OCI-LY3 (cell line): ENCODE data around the gene RBBP8NL.

Experiments
- EZH2phosphoT487 ChIP-seq: fragments of 200-600 bp; shearing (Covaris generic); IDR thresholded peaks from 2 replicates; pipeline ENCODE4 v1.6.1; 2018; ENCODE audit warnings: antibody characterized with exemption, mixed run types, low read depth
- TF ChIP-seq, protein P1 (sequence below): fragments of 200-600, 300-600 bp; sonication (generic); IDR thresholded peaks from 2 replicates; pipeline ENCODE4 v1.5.1; 2014; ENCODE audit warnings: antibody characterized with exemption, low read length, low read depth

DNA sequence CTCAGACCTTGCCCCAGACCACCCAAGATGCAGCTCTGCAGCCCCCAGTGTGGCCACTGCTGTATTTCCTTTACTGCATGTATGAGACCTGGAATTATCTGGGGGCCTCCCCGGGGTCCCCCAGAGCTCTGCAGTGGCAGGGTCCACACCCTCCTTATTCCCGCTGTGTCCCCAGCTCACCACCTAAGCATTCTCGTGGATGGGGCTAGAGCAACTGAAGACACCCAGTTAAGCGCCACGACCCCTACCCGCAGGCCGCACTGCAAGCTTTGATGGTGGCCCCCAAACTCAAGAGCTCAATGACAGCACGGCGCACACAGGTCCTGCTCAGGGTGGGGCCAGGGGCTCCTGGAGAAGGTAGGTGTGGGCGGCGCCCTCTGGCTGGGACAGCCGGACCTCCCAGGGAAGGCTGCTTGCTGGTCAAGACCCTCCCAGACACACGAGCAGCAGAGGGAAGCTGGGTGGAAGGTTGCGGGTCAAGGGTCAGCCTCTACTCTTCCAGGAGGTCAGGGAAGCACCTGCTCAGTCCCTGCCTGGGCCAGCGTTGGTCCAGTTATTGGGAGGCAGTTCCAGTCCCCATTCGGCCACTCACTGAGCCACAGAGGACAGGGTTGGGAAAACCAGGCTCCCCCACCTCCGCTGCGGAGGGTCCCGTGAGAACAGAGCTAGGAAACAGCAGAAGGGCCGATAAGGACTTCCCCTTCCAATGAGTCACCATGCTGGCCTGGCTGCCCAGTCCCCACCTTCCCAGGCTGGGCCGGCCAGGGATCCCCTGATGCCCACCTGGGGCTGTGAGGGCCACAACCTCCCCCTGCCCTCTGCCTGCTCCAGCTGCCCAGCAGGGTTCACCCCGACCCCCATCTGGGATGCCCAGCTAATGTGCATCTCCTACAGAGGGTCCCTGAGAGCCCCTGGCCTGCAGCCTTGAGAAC lies 63.2 kb downstream of the RBBP8NL start:
- TF ChIP-seq, protein P1, sequence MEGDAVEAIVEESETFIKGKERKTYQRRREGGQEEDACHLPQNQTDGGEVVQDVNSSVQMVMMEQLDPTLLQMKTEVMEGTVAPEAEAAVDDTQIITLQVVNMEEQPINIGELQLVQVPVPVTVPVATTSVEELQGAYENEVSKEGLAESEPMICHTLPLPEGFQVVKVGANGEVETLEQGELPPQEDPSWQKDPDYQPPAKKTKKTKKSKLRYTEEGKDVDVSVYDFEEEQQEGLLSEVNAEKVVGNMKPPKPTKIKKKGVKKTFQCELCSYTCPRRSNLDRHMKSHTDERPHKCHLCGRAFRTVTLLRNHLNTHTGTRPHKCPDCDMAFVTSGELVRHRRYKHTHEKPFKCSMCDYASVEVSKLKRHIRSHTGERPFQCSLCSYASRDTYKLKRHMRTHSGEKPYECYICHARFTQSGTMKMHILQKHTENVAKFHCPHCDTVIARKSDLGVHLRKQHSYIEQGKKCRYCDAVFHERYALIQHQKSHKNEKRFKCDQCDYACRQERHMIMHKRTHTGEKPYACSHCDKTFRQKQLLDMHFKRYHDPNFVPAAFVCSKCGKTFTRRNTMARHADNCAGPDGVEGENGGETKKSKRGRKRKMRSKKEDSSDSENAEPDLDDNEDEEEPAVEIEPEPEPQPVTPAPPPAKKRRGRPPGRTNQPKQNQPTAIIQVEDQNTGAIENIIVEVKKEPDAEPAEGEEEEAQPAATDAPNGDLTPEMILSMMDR = no peak
- no peak for TF ChIP-seq EZH2phosphoT487
